ENCODE results near the gene HEMK1. TPM values are rescaled to one million over a fixed set of nuclear protein-coding genes. Genes with fewer than 3 reads are reported as not detected.

The HEMK1 gene
- total and polyA plus RNA-seq, 2 of the 8 experiments (the other 6 are each of a cell fraction or from before 2014, with no cell fraction given) = 9.7 to 10.6 TPM

DNA sequence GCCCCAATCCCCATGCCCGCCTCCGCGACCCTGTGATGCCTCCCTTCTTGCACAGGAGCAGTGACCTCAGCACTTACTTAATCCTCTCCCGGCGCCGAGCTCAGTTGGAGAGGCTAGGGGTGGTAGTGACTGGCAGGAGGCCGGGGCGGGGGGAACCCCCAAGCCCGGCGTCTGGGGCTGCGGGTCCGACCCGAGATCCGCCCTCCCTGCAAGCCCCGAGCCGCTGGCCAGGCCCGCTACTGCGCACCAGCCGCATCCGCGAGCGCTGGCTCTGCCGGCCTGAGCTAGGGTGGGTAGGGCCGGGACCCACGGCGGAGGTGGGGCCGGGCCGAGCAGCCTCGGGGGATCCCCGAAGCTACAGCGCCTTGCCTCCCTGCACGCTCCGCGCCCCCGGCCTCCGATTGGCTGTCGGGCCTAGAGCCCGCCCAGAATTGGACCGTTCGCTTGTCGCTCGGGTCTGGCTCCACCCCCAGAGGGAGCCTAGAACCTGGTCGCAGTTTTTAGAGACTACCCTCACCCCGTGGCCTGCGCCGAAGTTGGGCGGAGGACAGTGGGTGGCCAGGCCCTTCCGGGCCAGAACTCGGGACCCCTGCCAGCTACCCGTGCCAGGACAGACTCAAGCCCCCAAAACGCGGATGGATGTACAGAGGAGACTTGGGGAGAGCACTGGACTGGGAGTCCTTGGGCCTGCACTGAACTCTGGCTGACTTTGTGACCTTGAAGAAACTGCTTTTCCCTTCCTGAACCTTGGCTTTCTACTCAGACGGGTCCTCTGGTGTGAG, 1.7 kb upstream of the HEMK1 start, which contains the start of gene C3orf18:
Gene C3orf18, minus strand, starts transcription at position 362 of the 782 bp plus-strand sequence. CDS start 2,048 bp downstream, outside the sequence.
- no peaks in the 10 kb centered on the region for H3K36me3 ChIP-seq (ENCODE audit: control insufficient read depth in 2 of 4, insufficient read depth in 4 of 4, low read length in 3 of 4)
- WGBS, 2 experiments (ENCODE audit: extremely low coverage in 1 of 2, insufficient coverage in 1 of 2, insufficient read length in 1 of 2, insufficient replicate concordance in 2 of 2, low coverage in 1 of 2, low lambda C conversion rate in 2 of 2, missing lambda C conversion rate in 1 of 2) = 7% methylated on average over 50 of the region's 53 CpGs; no CpG with 5 or more reads in 1 of the 2 experiments
- H3K23me2 ChIP-seq (ENCODE audit: low read depth, low read length) = peaks cover 15% of the 10 kb centered on the region; the same call in 1 of the 2 replicates
- peaks cover 0 to 13% (median 5%) of the 10 kb centered on the region in 4 experiments; a peak in 4 of 7 replicates for H3K27me3 ChIP-seq (replicated peaks in 1 of 4; ENCODE audit: control insufficient read depth in 3 of 4, extremely low read depth in 1 of 4, insufficient read depth in 3 of 4, low read length in 3 of 4)
- peak within 1 kb of the TSS; percentile 78 to 88 for H3K4me2 ChIP-seq (ENCODE audit: insufficient read depth in 1 of 2, low read depth in 2 of 2, low read length in 2 of 2)
- peaks cover 0 to 6% (median 4%) of the 10 kb centered on the region in 4 experiments; a peak in 5 of 7 replicates for H3K4me1 ChIP-seq (replicated peaks in 1 of 4; ENCODE audit: control insufficient read depth in 3 of 4, insufficient read depth in 4 of 4, low read length in 3 of 4)
- ChIA-PET POLR2A (ENCODE audit: partially characterized antibody) (interaction anchor here (0.8 to 3.4 kb wide), 5 partner anchors 8 to 25 kb away, joined by 3 to 12 read pairs (median 4); no protein-coding TSS in a partner anchor), CTCF (ENCODE audit: partially characterized antibody) (interaction anchor here (0.6 to 46.5 kb wide), 9 partner anchors 10 to 1426 kb away, joined by 3 to 863 read pairs (median 4); partner anchors contain the start of genes CISH and MAPKAPK3)
- H2BK12ac ChIP-seq (ENCODE audit: low read depth, low read length) = no peak within 1 kb of the TSS; the same call in 1 of the 2 replicates
- DNase-seq (ENCODE audit: low read depth in 1 of 2, low spot score in 2 of 2) (peak; percentile 61 to 96), FAIRE-seq (peak; percentile 32)
- no peak within 1 kb of the TSS for H2BK15ac ChIP-seq (ENCODE audit: low read length)
- H3K14ac ChIP-seq (ENCODE audit: insufficient read length) = no peak within 1 kb of the TSS
- peak within 1 kb of the TSS; percentile 28 for H2BK120ac ChIP-seq (replicated peaks; ENCODE audit: low read depth, low read length)
- H4K20me1 ChIP-seq (replicated peaks in 1 of 2; ENCODE audit: control insufficient read depth in 1 of 2, insufficient read depth in 2 of 2, low read length in 2 of 2) = no peaks in the 10 kb centered on the region
- H3K9ac ChIP-seq (replicated peaks in 1 of 4; ENCODE audit: extremely low read depth in 1 of 4, low read depth in 3 of 4, low read length in 3 of 4) = peak within 1 kb of the TSS in 1 of 4 experiments; percentile 32; a peak in 4 of 7 replicates
- H3K18ac ChIP-seq (ENCODE audit: extremely low read depth, low read length) = peak within 1 kb of the TSS; percentile 71
- H3K4me3 ChIP-seq (ENCODE audit: extremely low read depth in 1 of 4, insufficient read depth in 2 of 4, low read depth in 3 of 4, low read length in 4 of 4) = peak within 1 kb of the TSS; percentile 68 to 98 (median 77)
- no peaks in the 10 kb centered on the region; the same call in 1 of the 2 replicates for H3K79me1 ChIP-seq (ENCODE audit: low read depth, low read length)
- H4K91ac ChIP-seq (replicated peaks; ENCODE audit: insufficient read length, low read length) = peak within 1 kb of the TSS; percentile 80
- no peaks in the 10 kb centered on the region for H3K79me2 ChIP-seq (ENCODE audit: control insufficient read depth in 1 of 2, insufficient read depth in 2 of 2, low read length in 2 of 2)
- H4K8ac ChIP-seq (ENCODE audit: extremely low read depth, insufficient read depth, low read length) = peak within 1 kb of the TSS; percentile 73
- H2BK5ac ChIP-seq (ENCODE audit: low read depth, low read length) = no peak within 1 kb of the TSS
- peak within 1 kb of the TSS; percentile 57 for H4K5ac ChIP-seq (ENCODE audit: insufficient read length, low read depth, low read length)
- no peak within 1 kb of the TSS for H3K56ac ChIP-seq (replicated peaks; ENCODE audit: insufficient read length, low read depth, low read length)
- H2BK20ac ChIP-seq (ENCODE audit: low read length) = no peak within 1 kb of the TSS
- H2AFZ ChIP-seq (ENCODE audit: low read length) = no peak within 1 kb of the TSS; the same call in 1 of the 2 replicates
- H2AK5ac ChIP-seq (ENCODE audit: low read depth, low read length) = no peak within 1 kb of the TSS; the same call in 1 of the 2 replicates
- H3K27ac ChIP-seq (ENCODE audit: low read depth, low read length) = no peak within 1 kb of the TSS
- no peak within 1 kb of the TSS for H3K23ac ChIP-seq (ENCODE audit: insufficient read length)
- H3K4ac ChIP-seq (replicated peaks; ENCODE audit: insufficient read length, low read depth, low read length) = no peak within 1 kb of the TSS
- no peaks in the 10 kb centered on the region for H3K9me3 ChIP-seq (ENCODE audit: insufficient read depth in 2 of 2, low read depth in 1 of 2, low read length in 1 of 2)
- TF ChIP-seq HDAC6 (IDR thresholded peaks at IDR 0.05; ENCODE audit: low read depth, low read length) (no peak), BCL11A (IDR thresholded peaks at IDR 0.05; ENCODE audit: low read depth in 2 of 2, low read length in 2 of 2) (no peak), CHD2 (IDR thresholded peaks at IDR 0.05; ENCODE audit: low read length) (peak; percentile 87), EGR1 (IDR thresholded peaks at IDR 0.05; ENCODE audit: borderline replicate concordance, low read depth, low read length) (no peak), CBX8 (IDR thresholded peaks at IDR 0.05; ENCODE audit: borderline replicate concordance, low read depth, low read length) (no peak), KDM5A (IDR thresholded peaks at IDR 0.05; ENCODE audit: low read length) (no peak), TEAD4 (IDR thresholded peaks at IDR 0.05; ENCODE audit: low read depth, low read length) (no peak), KDM4A (IDR thresholded peaks at IDR 0.05; ENCODE audit: low read depth, low read length, severe bottlenecking) (peak; percentile 90), EZH2 (IDR thresholded peaks at IDR 0.05; ENCODE audit: low read depth, low read length, severe bottlenecking) (no peak), POLR2A (IDR thresholded peaks at IDR 0.05; ENCODE audit: control extremely low read depth in 1 of 2, low read depth in 2 of 2, low read length in 2 of 2) (no peak), RBBP5 (IDR thresholded peaks at IDR 0.05; ENCODE audit: borderline replicate concordance, low read depth, low read length) (no peak), NANOG (IDR thresholded peaks at IDR 0.05; ENCODE audit: insufficient read depth, low read depth, low read length, poor library complexity, severe bottlenecking) (no peak)
